HCT116 (cell line): ENCODE data around the gene CHST11. TPM values are rescaled to one million over a fixed set of nuclear protein-coding genes. Genes with fewer than 3 reads are reported as not detected.

ENCODE experiments used
- ATAC-seq: fragments of 200-7000 bp; cut with Tn5 transposase; 2 replicates; pipeline ENCODE4 v1.9.1; 2020; ENCODE audit warnings: mild to moderate bottlenecking, moderate library complexity
- BruUV-seq: library from RNA; stranded (reverse); fragments of 400-500 nt; replicated peaks from 2 replicates; lab custom pipeline; 2021; lab: Mats Ljungman, UMichigan
- CTCF ChIA-PET: fragments of 300-600 bp; sonication (Branson Sonifier 250); formaldehyde crosslinking; loops from one replicate; lab custom pipeline; 2021; ENCODE audit warnings: antibody characterized with exemption; lab: Charles Lee
- POLR2A ChIA-PET: fragments of 300-600, 350-600 bp; sonication (Branson Sonifier 250); formaldehyde crosslinking; loops from one replicate; lab custom pipeline; 2021; ENCODE audit warnings: antibody characterized with exemption; lab: Charles Lee
- RAD21 ChIA-PET, 2 experiments: fragments of 300-600 bp; sonication (Branson Sonifier 250); formaldehyde crosslinking; loops; one replicate each; lab custom pipeline; 2023; ENCODE audit warnings: low total read pairs in 2 of 2; ENCODE audit not compliant: uncharacterized antibody in 2 of 2, unreplicated experiment in 2 of 2, low non-redundant PET in 1 of 2; lab: Charles Lee
- DNase-seq: peaks from one replicate; pipeline ENCODE4 v3.0.0-alpha.2; 2010; ENCODE audit warnings: low read depth, low spot score
- H2AFZ ChIP-seq: fragments of 200-600 bp; shearing (Covaris generic), sonication (generic); 2 replicates; pipeline ENCODE4 v1.6.1; 2017; ENCODE audit warnings: low read depth, mixed run types, mixed read lengths, antibody characterized with exemption, low read length; ENCODE audit not compliant: poor library complexity, severe bottlenecking
- H3K27ac ChIP-seq: 2 replicates; pipeline ENCODE4 v1.5.1; 2012; ENCODE audit warnings: low read depth, low read length
- H3K27me3 ChIP-seq: fragments of 200-600 bp; sonication (generic); 2 replicates; pipeline ENCODE4 v1.6.1; 2016; ENCODE audit warnings: mixed run types, low read length, mixed read lengths; ENCODE audit not compliant: insufficient read depth
- H3K36me3 ChIP-seq, 2 experiments: fragments of 200-500 bp in 1 of 2; fragments of 200-600 bp in 1 of 2; sonication (Bioruptor generic) in 1 of 2; sonication (generic) in 1 of 2; 2 replicates each; pipeline versions ENCODE4 v1.5.1 to v1.6.1; 2014 to 2016; ENCODE audit warnings: low read length in 2 of 2, inconsistent platforms in 1 of 2, mixed read lengths in 1 of 2, mixed run types in 1 of 2; ENCODE audit not compliant: insufficient read depth in 2 of 2, control insufficient read depth in 1 of 2
- H3K4me1 ChIP-seq, 2 experiments: fragments of 200-600 bp in 1 of 2; sonication (generic) in 1 of 2; 2 replicates each; pipeline versions ENCODE4 v1.5.1 to v1.6.1; 2012 to 2017; ENCODE audit warnings: low read length in 2 of 2, inconsistent platforms in 1 of 2, mild to moderate bottlenecking in 1 of 2, mixed read lengths in 1 of 2, mixed run types in 1 of 2, moderate library complexity in 1 of 2; ENCODE audit not compliant: insufficient read depth in 2 of 2, control insufficient read depth in 1 of 2
- H3K4me2 ChIP-seq: fragments of 200-600 bp; sonication (generic); 2 replicates; pipeline ENCODE4 v1.6.1; 2017; ENCODE audit warnings: mixed run types, low read length, mixed read lengths
- H3K4me3 ChIP-seq, 2 experiments: fragments of 200-600 bp in 1 of 2; sonication (generic) in 1 of 2; replicated peaks in 1 of 2; 2 replicates each; pipeline ENCODE4 v1.5.1; 2011 to 2016; ENCODE audit warnings: low read length in 2 of 2, control low read depth in 1 of 2, low read depth in 1 of 2, mild to moderate bottlenecking in 1 of 2, mixed read lengths in 1 of 2, mixed run types in 1 of 2
- H3K79me2 ChIP-seq: fragments of 200-600 bp; sonication (generic); 2 replicates; pipeline ENCODE4 v1.6.1; 2017; ENCODE audit warnings: mild to moderate bottlenecking, mixed run types, low read length, moderate library complexity, mixed read lengths; ENCODE audit not compliant: insufficient read depth
- H3K9ac ChIP-seq: fragments of 200-600 bp; sonication (generic); 2 replicates; pipeline ENCODE4 v1.6.1; 2016; ENCODE audit warnings: low read length, mixed read lengths
- H3K9me2 ChIP-seq: fragments of 200-600 bp; sonication (generic), shearing (Covaris generic); 2 replicates; pipeline ENCODE4 v1.6.1; 2017; ENCODE audit warnings: mixed run types, mild to moderate bottlenecking, moderate library complexity; ENCODE audit not compliant: insufficient read depth
- H3K9me3 ChIP-seq, 2 experiments: fragments of 200-500 bp in 1 of 2; fragments of 200-600 bp in 1 of 2; sonication (Bioruptor generic) in 1 of 2; sonication (generic) in 1 of 2; 2 replicates each; pipeline ENCODE4 v1.6.1; 2014 to 2017; ENCODE audit warnings: low read length in 2 of 2, mixed read lengths in 2 of 2, inconsistent platforms in 1 of 2, low read depth in 1 of 2, mild to moderate bottlenecking in 1 of 2, mixed run types in 1 of 2, moderate library complexity in 1 of 2; ENCODE audit not compliant: control insufficient read depth in 1 of 2, insufficient read depth in 1 of 2
- H4K20me1 ChIP-seq: fragments of 200-600 bp; sonication (generic), shearing (Covaris generic); 2 replicates; pipeline ENCODE4 v1.6.1; 2017; ENCODE audit warnings: mixed run types, mild to moderate bottlenecking, moderate library complexity; ENCODE audit not compliant: insufficient read depth
- CBX3 ChIP-seq: IDR thresholded peaks from 2 replicates; pipeline ENCODE4 v1.6.1; 2012; ENCODE audit warnings: low read depth
- CTCF ChIP-seq, 3 experiments: fragments of 200-600 bp in 1 of 3; sonication (generic) in 1 of 3; IDR thresholded peaks in 2 of 3; conservative IDR thresholded peaks in 1 of 3; 2 replicates each; pipeline ENCODE4 v1.5.1; 2012 to 2017; ENCODE audit warnings: low read depth in 2 of 3, low read length in 2 of 3, antibody characterized with exemption in 1 of 3, borderline replicate concordance in 1 of 3, control low read depth in 1 of 3, mild to moderate bottlenecking in 1 of 3, mixed read lengths in 1 of 3, mixed run types in 1 of 3, moderate library complexity in 1 of 3; ENCODE audit not compliant: insufficient read depth in 1 of 3
- EGR1 ChIP-seq: IDR thresholded peaks from 2 replicates; pipeline ENCODE4 v1.6.1; 2012; ENCODE audit warnings: low read depth
- ELF1 ChIP-seq: IDR thresholded peaks from 2 replicates; pipeline ENCODE4 v1.6.1; 2012; ENCODE audit warnings: low read depth, borderline replicate concordance
- EZH2 ChIP-seq: fragments of 200-600 bp; sonication (generic); IDR thresholded peaks from 2 replicates; pipeline ENCODE4 v1.6.1; 2017; ENCODE audit warnings: antibody characterized with exemption, mixed run types
- EZH2phosphoT487 ChIP-seq: fragments of 200-600 bp; IDR thresholded peaks from 2 replicates; pipeline ENCODE4 v1.6.1; 2018; ENCODE audit warnings: antibody characterized with exemption, borderline replicate concordance
- FOSL1 ChIP-seq: IDR thresholded peaks from 2 replicates; pipeline ENCODE4 v1.6.1; 2012; ENCODE audit warnings: low read depth
- JUND ChIP-seq: IDR thresholded peaks from 2 replicates; pipeline ENCODE4 v1.6.1; 2012
- POLR2A ChIP-seq: IDR thresholded peaks from 2 replicates; pipeline ENCODE4 v1.7.0; 2011; ENCODE audit warnings: borderline replicate concordance; ENCODE audit not compliant: insufficient read depth, insufficient read length; ENCODE audit errors: extremely low read depth
- POLR2AphosphoS5 ChIP-seq: IDR thresholded peaks from 2 replicates; pipeline ENCODE4 v1.6.1; 2011; ENCODE audit warnings: mild to moderate bottlenecking, low read depth, low read length, moderate library complexity
- SIN3A ChIP-seq: IDR thresholded peaks from 2 replicates; pipeline ENCODE4 v1.6.1; 2012; ENCODE audit warnings: low read depth
- SP1 ChIP-seq: IDR thresholded peaks from 2 replicates; pipeline ENCODE4 v1.6.1; 2012; ENCODE audit warnings: low read depth
- SRF ChIP-seq: IDR thresholded peaks from 2 replicates; pipeline ENCODE4 v1.6.1; 2012; ENCODE audit warnings: low read depth
- TCF7L2 ChIP-seq: IDR thresholded peaks from 2 replicates; pipeline ENCODE4 v1.7.0; 2011; ENCODE audit warnings: borderline replicate concordance, inconsistent platforms; ENCODE audit not compliant: insufficient read depth, insufficient read length; ENCODE audit errors: extremely low read depth
- YY1 ChIP-seq: IDR thresholded peaks from 2 replicates; pipeline ENCODE4 v1.6.1; 2011; ENCODE audit warnings: low read length, low read depth, moderate library complexity, mild to moderate bottlenecking; ENCODE audit not compliant: insufficient replicate concordance; ENCODE audit errors: extremely low read depth
- ZFX ChIP-seq: fragments of 450-650 bp; IDR thresholded peaks from 2 replicates; pipeline ENCODE4 v1.6.1; 2017
- ZNF274 ChIP-seq: fragments of 200-500 bp; sonication (Bioruptor generic); IDR thresholded peaks from 2 replicates; pipeline ENCODE4 v1.6.1; 2014; ENCODE audit warnings: mild to moderate bottlenecking, low read depth, low read length, inconsistent platforms
- intact Hi-C: fragments of 100-400 bp; cut with micrococcal nuclease; formaldehyde crosslinking; loops from 2 replicates; pipeline ENCODE4 v1.10.0; 2022
- total RNA-seq: library from RNA; stranded (reverse); gene quantifications from one replicate; pipeline ENCODE4 v1.2.1, GENCODE V29; 2021; ENCODE audit not compliant: unreplicated experiment
- TF ChIP-seq, protein P1 (sequence below): IDR thresholded peaks from 2 replicates; pipeline ENCODE4 v1.6.1; 2012
- TF ChIP-seq, protein P2 (sequence below): IDR thresholded peaks from 2 replicates; pipeline ENCODE4 v1.6.1; 2012

Gene CHST11
- total RNA-seq, 1 experiment from 2014 or later: 10.1 TPM

- no peak for TF ChIP-seq SP1
- TF ChIP-seq CBX3: no peak
Observed at GRCh38 chr12:104503191-104503590, 46.4 kb downstream of the CHST11 start (continued).

- Histone ChIP-seq H3K27me3 (no peaks in the 10 kb centered on the region), H3K79me2 (no peaks in the 10 kb centered on the region), H3K4me1 (no peaks in the 10 kb centered on the region), H3K9ac (no peak overlapping the region), H4K20me1 (no peaks in the 10 kb centered on the region), H3K4me2 (no peak overlapping the region), H3K27ac (no peak overlapping the region), H2AFZ (no peak overlapping the region), H3K9me2 (no peaks in the 10 kb centered on the region), H3K4me3 (no peak overlapping the region), H3K9me3 (no peaks in the 10 kb centered on the region), H3K36me3 (no peaks in the 10 kb centered on the region)
- ChIA-PET POLR2A (no interaction called here), CTCF (no interaction called here), RAD21 (no interaction called here)
- ATAC-seq (no peak), DNase-seq (no peak)
- no TSS peak for BruUV-seq
- no peak for TF ChIP-seq SRF
- TF ChIP-seq TCF7L2: no peak
- no peak for TF ChIP-seq YY1
- intact Hi-C loops: no loop called here
Observed at GRCh38 chr12:104504146-104504545, 47.4 kb downstream of the CHST11 start.

GRCh38 chr12:104505095-104505818 lies 48.5 kb downstream of the CHST11 start:
- no peaks in the 10 kb centered on the region for H3K27me3 ChIP-seq
- H3K4me2 ChIP-seq: no peak overlapping the region
- no TSS peak for BruUV-seq
- ChIA-PET POLR2A (no interaction called here), RAD21 (no interaction called here), CTCF (no interaction called here)
- H2AFZ ChIP-seq: no peak overlapping the region
- H3K27ac ChIP-seq: no peak overlapping the region
- H3K9me3 ChIP-seq: no peaks in the 10 kb centered on the region
- no peaks in the 10 kb centered on the region for H3K36me3 ChIP-seq
- ATAC-seq (no peak), DNase-seq (no peak)
- no peaks in the 10 kb centered on the region for H3K79me2 ChIP-seq
- H3K4me3 ChIP-seq: no peak overlapping the region
- no peaks in the 10 kb centered on the region for H4K20me1 ChIP-seq
- H3K9ac ChIP-seq: no peak overlapping the region
- no peaks in the 10 kb centered on the region for H3K4me1 ChIP-seq
- no peaks in the 10 kb centered on the region for H3K9me2 ChIP-seq
- intact Hi-C loops: no loop called here
- TF ChIP-seq EGR1: no peak
- no peak for TF ChIP-seq YY1
- TF ChIP-seq, protein P1, sequence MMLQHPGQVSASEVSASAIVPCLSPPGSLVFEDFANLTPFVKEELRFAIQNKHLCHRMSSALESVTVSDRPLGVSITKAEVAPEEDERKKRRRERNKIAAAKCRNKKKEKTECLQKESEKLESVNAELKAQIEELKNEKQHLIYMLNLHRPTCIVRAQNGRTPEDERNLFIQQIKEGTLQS: no peak
- no peak for TF ChIP-seq CTCF (IDR thresholded peaks at IDR 0.05 in 2 of 3, conservative IDR thresholded peaks at IDR 0.05 in 1 of 3; ENCODE audit: borderline replicate concordance in 1 of 3, insufficient read depth in 1 of 3, low read depth in 2 of 3, low read length in 2 of 3)
- no peak for TF ChIP-seq POLR2AphosphoS5
- no peak for TF ChIP-seq ZNF274
- TF ChIP-seq ZFX: no peak
- no peak for TF ChIP-seq FOSL1
- no peak for TF ChIP-seq SIN3A
- TF ChIP-seq CBX3: no peak
- no peak for TF ChIP-seq ELF1
- TF ChIP-seq, protein P2, sequence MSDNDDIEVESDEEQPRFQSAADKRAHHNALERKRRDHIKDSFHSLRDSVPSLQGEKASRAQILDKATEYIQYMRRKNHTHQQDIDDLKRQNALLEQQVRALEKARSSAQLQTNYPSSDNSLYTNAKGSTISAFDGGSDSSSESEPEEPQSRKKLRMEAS: no peak
- no peak for TF ChIP-seq TCF7L2
- no peak for TF ChIP-seq POLR2A
- TF ChIP-seq EZH2: no peak
- TF ChIP-seq JUND: no peak
- TF ChIP-seq EZH2phosphoT487: no peak
